GM23338 (cell line): ENCODE results near the gene ADGRB3. TPM values are rescaled to one million over a fixed set of nuclear protein-coding genes. Genes with fewer than 3 reads are reported as not detected.

Source experiments
- ATAC-seq: fragments of 200-7000 bp; cut with Tn5 transposase; 3 replicates; pipeline ENCODE4 v1.9.1; 2020
- DNase-seq: peaks from one replicate; pipeline ENCODE4 v3.0.0-alpha.2; 2015; ENCODE audit warnings: low spot score
- H2AFZ ChIP-seq: fragments of 200-600 bp; sonication (generic); 2 replicates; pipeline ENCODE4 v1.8.0; 2016; ENCODE audit warnings: antibody characterized with exemption, mild to moderate bottlenecking, moderate library complexity
- H3F3A ChIP-seq: fragments of 200-600 bp; sonication (generic); replicated peaks from 2 replicates; pipeline ENCODE4 v1.8.0; 2017; ENCODE audit warnings: antibody characterized with exemption, mixed run types, low read depth
- H3K27ac ChIP-seq: fragments of 200-600 bp; sonication (generic); 2 replicates; pipeline ENCODE4 v1.6.1; 2016; ENCODE audit warnings: low read depth
- H3K27me3 ChIP-seq: fragments of 200-600 bp; sonication (generic); 2 replicates; pipeline ENCODE4 v1.8.0; 2016; ENCODE audit warnings: mild to moderate bottlenecking, mixed run types, moderate library complexity; ENCODE audit not compliant: insufficient read depth
- H3K36me3 ChIP-seq: fragments of 200-600 bp; sonication (generic); 2 replicates; pipeline ENCODE4 v1.8.0; 2016; ENCODE audit warnings: mild to moderate bottlenecking; ENCODE audit not compliant: insufficient read depth
- H3K4me1 ChIP-seq: fragments of 200-600 bp; sonication (generic); 2 replicates; pipeline ENCODE4 v1.8.0; 2016; ENCODE audit warnings: mild to moderate bottlenecking, moderate library complexity; ENCODE audit not compliant: insufficient read depth
- H3K4me2 ChIP-seq: fragments of 200-600 bp; sonication (generic); 2 replicates; pipeline ENCODE4 v1.7.1; 2017; ENCODE audit warnings: mixed run types
- H3K4me3 ChIP-seq: fragments of 200-600 bp; sonication (generic); 2 replicates; pipeline ENCODE4 v1.6.1; 2016; ENCODE audit warnings: mixed run types
- H3K79me2 ChIP-seq: fragments of 200-600 bp; sonication (generic); replicated peaks from 2 replicates; pipeline ENCODE4 v1.8.0; 2017; ENCODE audit warnings: mild to moderate bottlenecking; ENCODE audit not compliant: insufficient read depth
- H3K9me2 ChIP-seq: fragments of 200-600 bp; sonication (generic); 2 replicates; pipeline ENCODE4 v1.8.0; 2017; ENCODE audit not compliant: insufficient read depth
- H4K20me1 ChIP-seq: fragments of 200-600 bp; sonication (generic); replicated peaks from 2 replicates; pipeline ENCODE4 v1.8.0; 2017; ENCODE audit warnings: mild to moderate bottlenecking; ENCODE audit not compliant: insufficient read depth
- H3K27ac Mint-ChIP-seq: 2 replicates; pipeline ENCODE4 v1.8.0; 2020; ENCODE audit warnings: inconsistent platforms, mild to moderate bottlenecking, moderate library complexity, mixed read lengths
- H3K27me3 Mint-ChIP-seq: 3 replicates; pipeline ENCODE4 v1.8.0; 2022; ENCODE audit warnings: low read depth, mild to moderate bottlenecking, moderate library complexity, mixed read lengths, inconsistent platforms; ENCODE audit not compliant: insufficient read depth, poor library complexity
- H3K36me3 Mint-ChIP-seq: 3 replicates; pipeline ENCODE4 v1.8.0; 2021; ENCODE audit warnings: low read depth, mild to moderate bottlenecking, inconsistent platforms, moderate library complexity, mixed read lengths
- H3K4me1 Mint-ChIP-seq: 3 replicates; pipeline ENCODE4 v1.8.0; 2020; ENCODE audit warnings: mild to moderate bottlenecking, inconsistent platforms, mixed read lengths
- H3K4me3 Mint-ChIP-seq: 3 replicates; pipeline ENCODE4 v1.8.0; 2021; ENCODE audit warnings: moderate library complexity, mild to moderate bottlenecking, inconsistent platforms, mixed read lengths
- H3K9me3 Mint-ChIP-seq: 3 replicates; pipeline ENCODE4 v1.8.0; 2020; ENCODE audit warnings: moderate library complexity, mild to moderate bottlenecking, inconsistent platforms, mixed read lengths
- NANOG ChIP-seq: IDR thresholded peaks from 2 replicates; pipeline ENCODE4 v1.6.1; 2016; ENCODE audit warnings: antibody characterized with exemption, borderline replicate concordance
- STAT1 ChIP-seq: IDR thresholded peaks from one replicate; pipeline ENCODE4 v1.6.1; 2016; ENCODE audit warnings: antibody characterized with exemption; ENCODE audit not compliant: unreplicated experiment
- polyA plus RNA-seq: library from polyadenylated mRNA; unstranded; fragments of >200 nt; fragmentation: Nextera tagmentation; extraction: Ambion mirVana; gene quantifications from 2 replicates; pipeline ENCODE4 v1.2.1, GENCODE V29; 2016
- total RNA-seq: library from RNA; depleted of rRNA; stranded (reverse); fragments of >200 nt; shearing (Covaris generic); gene quantifications from 2 replicates; pipeline ENCODE4 v1.2.3, GENCODE V29; 2014
- TF ChIP-seq, protein P1 (sequence below): IDR thresholded peaks from one replicate; pipeline ENCODE4 v1.6.1; 2018; ENCODE audit warnings: antibody characterized with exemption; ENCODE audit not compliant: unreplicated experiment
- TF ChIP-seq, protein P2 (sequence below): IDR thresholded peaks from 2 replicates; pipeline ENCODE4 v1.6.1; 2016; ENCODE audit warnings: antibody characterized with exemption
- TF ChIP-seq, protein P3 (sequence below), 2 experiments: fragments of 200-600 bp in 1 of 2; sonication (generic) in 1 of 2; conservative IDR thresholded peaks; 2 replicates each; pipeline versions ENCODE4 v1.5.1 to v1.6.1; 2016 to 2017; ENCODE audit warnings: antibody characterized with exemption in 2 of 2, low read depth in 2 of 2, mild to moderate bottlenecking in 2 of 2, moderate library complexity in 1 of 2

Gene ADGRB3
- total and polyA plus RNA-seq, 2 experiments from 2014 or later, result 0.92 to 4.0 TPM

DNA sequence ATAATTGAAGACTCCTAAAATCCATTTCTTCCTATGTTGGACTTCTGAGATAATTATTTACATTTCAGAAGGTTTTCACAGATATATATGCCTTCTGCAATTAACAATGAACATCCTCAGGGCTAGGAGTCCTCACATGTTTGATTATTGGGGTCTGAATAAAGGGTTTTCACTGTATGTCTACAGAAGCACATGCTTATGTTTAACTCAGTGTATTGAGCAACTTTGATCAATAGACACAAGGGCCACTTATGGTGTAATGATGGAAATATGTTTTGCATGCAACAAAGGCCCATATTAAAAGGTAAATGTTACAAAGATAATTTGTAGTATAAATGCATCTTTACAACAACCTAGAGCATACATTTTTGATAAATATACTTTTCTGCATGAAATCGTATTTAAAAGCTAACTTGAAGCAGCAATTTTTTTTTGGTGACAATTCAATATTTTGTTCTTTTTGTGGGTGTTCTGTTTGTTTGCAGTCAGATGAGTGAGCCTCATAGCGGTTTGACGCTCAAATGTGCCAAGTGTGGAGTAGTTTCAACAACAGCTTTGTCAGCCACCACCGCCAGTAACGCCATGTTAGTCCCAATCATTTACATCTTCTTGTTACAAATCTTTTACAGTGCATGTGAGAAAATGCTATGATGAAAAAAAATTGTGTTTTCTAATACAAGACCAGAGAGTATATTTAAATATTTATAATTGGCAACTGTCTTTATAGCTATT lies 703.5 kb downstream of the ADGRB3 start (continued):
- TF ChIP-seq, protein P1, sequence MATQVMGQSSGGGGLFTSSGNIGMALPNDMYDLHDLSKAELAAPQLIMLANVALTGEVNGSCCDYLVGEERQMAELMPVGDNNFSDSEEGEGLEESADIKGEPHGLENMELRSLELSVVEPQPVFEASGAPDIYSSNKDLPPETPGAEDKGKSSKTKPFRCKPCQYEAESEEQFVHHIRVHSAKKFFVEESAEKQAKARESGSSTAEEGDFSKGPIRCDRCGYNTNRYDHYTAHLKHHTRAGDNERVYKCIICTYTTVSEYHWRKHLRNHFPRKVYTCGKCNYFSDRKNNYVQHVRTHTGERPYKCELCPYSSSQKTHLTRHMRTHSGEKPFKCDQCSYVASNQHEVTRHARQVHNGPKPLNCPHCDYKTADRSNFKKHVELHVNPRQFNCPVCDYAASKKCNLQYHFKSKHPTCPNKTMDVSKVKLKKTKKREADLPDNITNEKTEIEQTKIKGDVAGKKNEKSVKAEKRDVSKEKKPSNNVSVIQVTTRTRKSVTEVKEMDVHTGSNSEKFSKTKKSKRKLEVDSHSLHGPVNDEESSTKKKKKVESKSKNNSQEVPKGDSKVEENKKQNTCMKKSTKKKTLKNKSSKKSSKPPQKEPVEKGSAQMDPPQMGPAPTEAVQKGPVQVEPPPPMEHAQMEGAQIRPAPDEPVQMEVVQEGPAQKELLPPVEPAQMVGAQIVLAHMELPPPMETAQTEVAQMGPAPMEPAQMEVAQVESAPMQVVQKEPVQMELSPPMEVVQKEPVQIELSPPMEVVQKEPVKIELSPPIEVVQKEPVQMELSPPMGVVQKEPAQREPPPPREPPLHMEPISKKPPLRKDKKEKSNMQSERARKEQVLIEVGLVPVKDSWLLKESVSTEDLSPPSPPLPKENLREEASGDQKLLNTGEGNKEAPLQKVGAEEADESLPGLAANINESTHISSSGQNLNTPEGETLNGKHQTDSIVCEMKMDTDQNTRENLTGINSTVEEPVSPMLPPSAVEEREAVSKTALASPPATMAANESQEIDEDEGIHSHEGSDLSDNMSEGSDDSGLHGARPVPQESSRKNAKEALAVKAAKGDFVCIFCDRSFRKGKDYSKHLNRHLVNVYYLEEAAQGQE, result no peak
- TF ChIP-seq, protein P2, sequence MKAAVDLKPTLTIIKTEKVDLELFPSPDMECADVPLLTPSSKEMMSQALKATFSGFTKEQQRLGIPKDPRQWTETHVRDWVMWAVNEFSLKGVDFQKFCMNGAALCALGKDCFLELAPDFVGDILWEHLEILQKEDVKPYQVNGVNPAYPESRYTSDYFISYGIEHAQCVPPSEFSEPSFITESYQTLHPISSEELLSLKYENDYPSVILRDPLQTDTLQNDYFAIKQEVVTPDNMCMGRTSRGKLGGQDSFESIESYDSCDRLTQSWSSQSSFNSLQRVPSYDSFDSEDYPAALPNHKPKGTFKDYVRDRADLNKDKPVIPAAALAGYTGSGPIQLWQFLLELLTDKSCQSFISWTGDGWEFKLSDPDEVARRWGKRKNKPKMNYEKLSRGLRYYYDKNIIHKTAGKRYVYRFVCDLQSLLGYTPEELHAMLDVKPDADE, result no peak
- TF ChIP-seq, protein P3, sequence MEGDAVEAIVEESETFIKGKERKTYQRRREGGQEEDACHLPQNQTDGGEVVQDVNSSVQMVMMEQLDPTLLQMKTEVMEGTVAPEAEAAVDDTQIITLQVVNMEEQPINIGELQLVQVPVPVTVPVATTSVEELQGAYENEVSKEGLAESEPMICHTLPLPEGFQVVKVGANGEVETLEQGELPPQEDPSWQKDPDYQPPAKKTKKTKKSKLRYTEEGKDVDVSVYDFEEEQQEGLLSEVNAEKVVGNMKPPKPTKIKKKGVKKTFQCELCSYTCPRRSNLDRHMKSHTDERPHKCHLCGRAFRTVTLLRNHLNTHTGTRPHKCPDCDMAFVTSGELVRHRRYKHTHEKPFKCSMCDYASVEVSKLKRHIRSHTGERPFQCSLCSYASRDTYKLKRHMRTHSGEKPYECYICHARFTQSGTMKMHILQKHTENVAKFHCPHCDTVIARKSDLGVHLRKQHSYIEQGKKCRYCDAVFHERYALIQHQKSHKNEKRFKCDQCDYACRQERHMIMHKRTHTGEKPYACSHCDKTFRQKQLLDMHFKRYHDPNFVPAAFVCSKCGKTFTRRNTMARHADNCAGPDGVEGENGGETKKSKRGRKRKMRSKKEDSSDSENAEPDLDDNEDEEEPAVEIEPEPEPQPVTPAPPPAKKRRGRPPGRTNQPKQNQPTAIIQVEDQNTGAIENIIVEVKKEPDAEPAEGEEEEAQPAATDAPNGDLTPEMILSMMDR (conservative IDR thresholded peaks at IDR 0.05; ENCODE audit: low read depth in 2 of 2), result no peak

DNA sequence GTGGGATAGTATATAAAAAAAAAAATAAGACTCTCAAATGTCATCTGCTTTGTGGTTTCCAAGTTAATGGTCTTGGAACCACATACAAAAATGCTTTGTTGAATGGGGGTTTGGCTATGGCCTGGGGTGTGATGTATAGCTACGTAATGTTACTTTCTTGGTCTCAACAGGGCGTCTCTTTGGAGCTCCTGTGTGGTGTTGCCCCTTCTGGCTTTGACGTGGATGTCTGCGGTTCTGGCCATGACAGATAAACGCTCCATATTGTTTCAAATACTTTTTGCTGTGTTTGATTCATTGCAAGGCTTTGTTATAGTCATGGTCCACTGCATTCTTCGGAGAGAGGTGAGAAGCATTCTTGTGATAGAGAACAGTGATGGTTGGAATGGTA lies 704.1 kb downstream of the ADGRB3 start:
- no peak overlapping the region for H3K27ac ChIP-seq
- H3K9me2 ChIP-seq, result no peaks in the 10 kb centered on the region
- DNase-seq (no peak), ATAC-seq (no peak)
- no peak overlapping the region for H3K4me2 ChIP-seq
- Mint-ChIP-seq H3K9me3 (no peaks in the 10 kb centered on the region), H3K27ac (no peak overlapping the region), H3K36me3 (no peaks in the 10 kb centered on the region), H3K27me3 (no peaks in the 10 kb centered on the region), H3K4me3 (no peak overlapping the region), H3K4me1 (no peaks in the 10 kb centered on the region)
- no peaks in the 10 kb centered on the region for H3K36me3 ChIP-seq
- no peaks in the 10 kb centered on the region for H3K4me1 ChIP-seq
- H3K4me3 ChIP-seq, result no peak overlapping the region
- H2AFZ ChIP-seq, result no peak overlapping the region
- no peaks in the 10 kb centered on the region for H4K20me1 ChIP-seq
- no peaks in the 10 kb centered on the region for H3K27me3 ChIP-seq
- no peaks in the 10 kb centered on the region for H3F3A ChIP-seq
- no peaks in the 10 kb centered on the region for H3K79me2 ChIP-seq
- TF ChIP-seq, protein P1, result no peak
- TF ChIP-seq NANOG (no peak), STAT1 (no peak)
- TF ChIP-seq, protein P2, result no peak
